ENCODE measurements around the gene VPS4A. TPM values are rescaled to one million over a fixed set of nuclear protein-coding genes. Genes with fewer than 3 reads are reported as not detected.

VPS4A gene
- total and polyA plus RNA-seq, 11 donors = 24.8 to 47.0 (median 29.6) TPM

DNA sequence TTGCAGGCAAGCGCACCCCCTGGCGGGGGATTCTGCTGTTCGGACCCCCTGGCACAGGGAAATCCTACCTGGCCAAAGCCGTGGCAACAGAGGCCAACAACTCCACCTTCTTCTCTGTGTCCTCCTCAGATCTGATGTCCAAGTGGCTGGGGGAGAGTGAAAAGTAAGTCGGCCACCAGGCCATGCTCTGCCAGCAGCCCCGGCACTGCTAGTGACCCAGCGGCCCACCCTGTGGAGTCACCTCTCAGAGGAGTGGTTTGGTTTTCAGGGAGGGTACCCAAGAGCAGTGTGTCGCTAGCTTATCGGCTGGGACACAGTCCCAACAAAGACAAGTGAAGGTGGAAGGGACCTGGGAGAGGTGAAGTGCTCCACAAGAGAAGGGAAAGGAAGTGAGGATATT, 8.2 kb downstream of the VPS4A start:
- H3K4me1 ChIP-seq = peaks cover 0 to 14% (median 1%) of the 10 kb centered on the region in 12 donors
- TF ChIP-seq POLR2A (IDR thresholded peaks at IDR 0.05) = no peak
- no peak overlapping the region for H3K4me3 ChIP-seq
- no peak for DNase-seq
- intact Hi-C loops (cut with DNase I) = no loop called here
- H3K27me3 ChIP-seq = no peaks in the 10 kb centered on the region
- no peak overlapping the region for H3K27ac ChIP-seq
- H3K9me3 ChIP-seq = no peaks in the 10 kb centered on the region
- ATAC-seq = no peak
- peaks cover 5 to 100% (median 99%) of the 10 kb centered on the region in 9 donors for H3K36me3 ChIP-seq
- WGBS, 4 donors = 81 to 93% (median 92%) methylated on average over 9 of the region's 9 CpGs

DNA sequence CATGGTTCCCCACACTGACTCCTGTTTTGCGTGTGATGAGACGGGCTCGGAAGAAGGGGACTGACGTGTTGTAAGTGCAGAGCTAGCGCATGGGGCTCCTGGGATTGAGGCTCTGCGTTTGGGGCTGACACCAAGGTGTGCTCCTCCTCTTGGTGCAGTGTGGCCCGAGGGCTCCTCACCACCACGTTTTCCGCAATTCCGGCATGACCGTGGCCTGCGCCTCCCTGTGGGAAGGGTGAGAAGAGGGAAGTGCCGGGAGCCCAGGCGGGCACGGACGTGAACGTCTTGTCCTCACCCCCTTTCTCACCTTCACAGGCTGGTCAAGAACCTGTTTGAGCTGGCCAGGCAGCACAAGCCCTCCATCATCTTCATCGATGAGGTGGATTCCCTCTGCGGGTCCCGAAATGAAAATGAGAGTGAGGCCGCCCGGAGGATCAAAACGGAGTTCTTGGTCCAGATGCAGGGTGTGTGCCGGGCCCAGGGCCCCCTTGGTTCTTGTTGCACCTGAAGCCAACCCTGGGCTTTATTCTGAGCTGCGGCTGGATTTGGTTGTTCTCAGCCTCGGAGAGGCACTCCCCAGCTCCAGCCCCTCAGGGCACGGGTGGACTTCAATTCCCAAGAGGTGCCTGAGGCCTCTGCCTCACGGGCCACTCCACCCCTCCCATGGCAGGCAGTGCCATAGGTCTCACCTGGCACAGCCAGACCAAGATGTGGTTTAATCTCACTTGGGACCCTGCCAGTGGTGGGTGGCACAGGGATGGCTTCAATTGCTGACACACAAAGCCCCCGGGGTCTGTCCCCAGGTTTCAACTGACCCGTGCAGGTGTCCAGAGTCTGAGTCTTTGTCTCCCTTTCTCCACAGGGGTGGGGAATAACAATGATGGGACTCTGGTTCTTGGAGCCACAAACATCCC, 8.9 kb downstream of the VPS4A start:
- Histone ChIP-seq H3K4me3 (no peak overlapping the region), H3K9me3 (no peaks in the 10 kb centered on the region), H3K27me3 (no peaks in the 10 kb centered on the region), H3K27ac (no peak overlapping the region), H3K36me3 (peaks cover 5 to 100% (median 100%) of the 10 kb centered on the region in 9 donors), H3K4me1 (peaks cover 0 to 11% (median 0%) of the 10 kb centered on the region in 12 donors)
- TF ChIP-seq, protein P1, sequence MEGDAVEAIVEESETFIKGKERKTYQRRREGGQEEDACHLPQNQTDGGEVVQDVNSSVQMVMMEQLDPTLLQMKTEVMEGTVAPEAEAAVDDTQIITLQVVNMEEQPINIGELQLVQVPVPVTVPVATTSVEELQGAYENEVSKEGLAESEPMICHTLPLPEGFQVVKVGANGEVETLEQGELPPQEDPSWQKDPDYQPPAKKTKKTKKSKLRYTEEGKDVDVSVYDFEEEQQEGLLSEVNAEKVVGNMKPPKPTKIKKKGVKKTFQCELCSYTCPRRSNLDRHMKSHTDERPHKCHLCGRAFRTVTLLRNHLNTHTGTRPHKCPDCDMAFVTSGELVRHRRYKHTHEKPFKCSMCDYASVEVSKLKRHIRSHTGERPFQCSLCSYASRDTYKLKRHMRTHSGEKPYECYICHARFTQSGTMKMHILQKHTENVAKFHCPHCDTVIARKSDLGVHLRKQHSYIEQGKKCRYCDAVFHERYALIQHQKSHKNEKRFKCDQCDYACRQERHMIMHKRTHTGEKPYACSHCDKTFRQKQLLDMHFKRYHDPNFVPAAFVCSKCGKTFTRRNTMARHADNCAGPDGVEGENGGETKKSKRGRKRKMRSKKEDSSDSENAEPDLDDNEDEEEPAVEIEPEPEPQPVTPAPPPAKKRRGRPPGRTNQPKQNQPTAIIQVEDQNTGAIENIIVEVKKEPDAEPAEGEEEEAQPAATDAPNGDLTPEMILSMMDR (IDR thresholded peaks at IDR 0.05) = no peak
- TF ChIP-seq POLR2A (IDR thresholded peaks at IDR 0.05) = no peak
- ATAC-seq (no peak), DNase-seq (peak in 1 of 5 donors; percentile 15)
- 90 to 92% (median 91%) methylated on average over 29 to 30 of the region's 30 CpGs for WGBS, 4 donors
- intact Hi-C loops (cut with DNase I) = no loop called here

DNA sequence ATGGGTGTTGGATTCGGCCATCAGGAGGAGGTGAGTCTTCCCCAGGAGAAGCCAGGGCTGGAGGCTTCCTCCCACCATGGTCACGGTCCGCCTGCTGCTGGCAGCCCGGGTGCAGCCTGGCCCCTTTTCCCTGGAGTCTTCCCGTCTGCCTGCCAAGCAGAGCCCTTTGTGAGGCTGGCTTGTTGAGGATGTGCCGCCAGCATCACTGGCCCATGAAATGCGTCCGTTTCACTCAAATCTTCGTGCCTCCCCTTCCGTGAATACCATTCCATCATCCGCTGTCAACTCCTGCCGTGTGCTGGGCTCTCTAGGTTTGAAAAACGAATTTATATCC, 9.6 kb downstream of the VPS4A start:
- TF ChIP-seq POLR2A (IDR thresholded peaks at IDR 0.05) = no peak
- TF ChIP-seq, protein P1 (IDR thresholded peaks at IDR 0.05) = no peak
- Histone ChIP-seq H3K27ac (no peak overlapping the region), H3K4me3 (no peak overlapping the region), H3K36me3 (peaks cover 5 to 100% (median 98%) of the 10 kb centered on the region in 9 donors), H3K9me3 (no peaks in the 10 kb centered on the region), H3K4me1 (peaks cover 0 to 11% (median 0%) of the 10 kb centered on the region in 12 donors), H3K27me3 (no peaks in the 10 kb centered on the region)
- WGBS, 4 donors = 87 to 93% (median 91%) methylated on average over 13 of the region's 13 CpGs
- ATAC-seq = no peak
- DNase-seq = no peak
- intact Hi-C loops (cut with DNase I) = no loop called here

DNA sequence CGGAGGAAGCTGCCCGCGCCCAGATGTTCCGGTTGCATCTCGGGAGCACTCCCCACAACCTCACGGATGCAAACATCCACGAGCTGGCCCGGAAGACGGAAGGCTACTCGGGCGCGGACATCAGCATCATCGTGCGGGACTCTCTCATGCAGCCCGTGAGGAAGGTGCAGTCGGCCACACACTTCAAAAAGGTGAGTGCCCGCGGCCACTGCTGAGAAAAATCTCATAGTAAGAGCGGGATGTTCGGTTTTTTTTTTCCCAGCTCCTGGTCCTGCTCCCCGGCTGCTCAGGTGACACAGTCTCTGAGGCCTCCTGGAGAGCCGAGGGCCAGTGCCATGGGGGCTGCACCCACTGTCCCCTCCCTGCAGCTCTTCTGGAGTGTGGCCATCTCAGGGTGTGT, 9.9 kb downstream of the VPS4A start:
- H3K4me3 ChIP-seq = no peak overlapping the region
- peaks cover 0 to 14% (median 2%) of the 10 kb centered on the region in 12 donors for H3K4me1 ChIP-seq
- no peaks in the 10 kb centered on the region for H3K9me3 ChIP-seq
- ATAC-seq (no peak), DNase-seq (peak in 1 of 5 donors; percentile 15)
- no peak for TF ChIP-seq POLR2A (IDR thresholded peaks at IDR 0.05)
- TF ChIP-seq, protein P1 (IDR thresholded peaks at IDR 0.05) = no peak
- H3K27me3 ChIP-seq = no peaks in the 10 kb centered on the region
- intact Hi-C loops (cut with DNase I) = no loop called here
- 84 to 93% (median 93%) methylated on average over 10 to 22 of the region's 22 CpGs for WGBS, 4 donors
- peaks cover 5 to 100% (median 98%) of the 10 kb centered on the region in 9 donors for H3K36me3 ChIP-seq
- no peak overlapping the region for H3K27ac ChIP-seq

Measured in heart left ventricle (tissue), 16 donors.